Neutrophil (primary cell): ENCODE data around the gene OLA1.

Experiments used
- H3K27ac ChIP-seq: fragments of 200-600 bp; sonication (generic); 2 replicates; pipeline ENCODE4 v1.5.1; 2016; ENCODE audit warnings: mild to moderate bottlenecking, moderate library complexity
- H3K27me3 ChIP-seq: fragments of 200-600 bp; sonication (generic); 2 replicates; pipeline ENCODE4 v1.6.0; 2016; ENCODE audit warnings: mild to moderate bottlenecking
- H3K36me3 ChIP-seq: fragments of 200-600 bp; sonication (generic); 2 replicates; pipeline ENCODE4 v1.5.1; 2017
- H3K4me1 ChIP-seq, 2 experiments: fragments of 200-600 bp in 1 of 2; sonication (generic) in 1 of 2; 1 replicate in 1 of 2; 2 replicates in 1 of 2; pipeline versions ENCODE4 v1.5.1 to v1.6.1; 2013 to 2016; ENCODE audit warnings: low read depth in 1 of 2, low read length in 1 of 2, mild to moderate bottlenecking in 1 of 2, moderate library complexity in 1 of 2; ENCODE audit not compliant: control insufficient read depth in 1 of 2, insufficient read depth in 1 of 2
- H3K4me3 ChIP-seq, 2 experiments: fragments of 200-600 bp in 1 of 2; sonication (generic) in 1 of 2; 1 replicate in 1 of 2; 2 replicates in 1 of 2; pipeline ENCODE4 v1.5.1; 2013 to 2016; ENCODE audit warnings: low read depth in 1 of 2, low read length in 1 of 2, mild to moderate bottlenecking in 1 of 2, moderate library complexity in 1 of 2
- H3K9me3 ChIP-seq: fragments of 200-600 bp; sonication (generic); 2 replicates; pipeline ENCODE4 v1.5.1; 2016
- TF ChIP-seq, protein P1 (sequence below): fragments of 200-600 bp; sonication (generic); IDR thresholded peaks from 2 replicates; pipeline ENCODE4 v1.5.1; 2016; ENCODE audit warnings: antibody characterized with exemption

OLA1 gene

DNA sequence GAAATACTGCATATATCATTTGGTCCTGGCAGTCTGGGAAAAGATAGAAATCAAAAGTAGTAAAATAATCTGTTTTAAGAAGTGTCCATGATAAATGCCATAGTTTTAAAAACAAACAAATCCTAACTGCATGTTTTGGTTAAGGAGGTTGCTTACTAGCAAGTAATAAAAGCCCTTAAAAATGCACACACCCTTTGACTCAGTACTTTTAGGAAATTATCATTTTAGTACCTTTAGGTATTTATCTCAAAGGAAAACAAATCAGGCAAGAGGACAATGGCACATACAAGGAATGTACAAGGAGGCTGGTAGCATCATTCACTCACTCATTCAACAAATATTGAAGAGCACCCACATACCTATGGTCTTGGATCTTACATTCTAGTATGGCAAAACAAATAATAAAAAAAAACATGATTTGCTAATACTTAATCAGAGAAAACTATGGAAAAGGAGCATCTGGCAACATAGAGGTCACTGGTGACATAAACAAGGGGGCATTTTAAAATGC is 67.6 kb downstream of the OLA1 start:
- TF ChIP-seq, protein P1, sequence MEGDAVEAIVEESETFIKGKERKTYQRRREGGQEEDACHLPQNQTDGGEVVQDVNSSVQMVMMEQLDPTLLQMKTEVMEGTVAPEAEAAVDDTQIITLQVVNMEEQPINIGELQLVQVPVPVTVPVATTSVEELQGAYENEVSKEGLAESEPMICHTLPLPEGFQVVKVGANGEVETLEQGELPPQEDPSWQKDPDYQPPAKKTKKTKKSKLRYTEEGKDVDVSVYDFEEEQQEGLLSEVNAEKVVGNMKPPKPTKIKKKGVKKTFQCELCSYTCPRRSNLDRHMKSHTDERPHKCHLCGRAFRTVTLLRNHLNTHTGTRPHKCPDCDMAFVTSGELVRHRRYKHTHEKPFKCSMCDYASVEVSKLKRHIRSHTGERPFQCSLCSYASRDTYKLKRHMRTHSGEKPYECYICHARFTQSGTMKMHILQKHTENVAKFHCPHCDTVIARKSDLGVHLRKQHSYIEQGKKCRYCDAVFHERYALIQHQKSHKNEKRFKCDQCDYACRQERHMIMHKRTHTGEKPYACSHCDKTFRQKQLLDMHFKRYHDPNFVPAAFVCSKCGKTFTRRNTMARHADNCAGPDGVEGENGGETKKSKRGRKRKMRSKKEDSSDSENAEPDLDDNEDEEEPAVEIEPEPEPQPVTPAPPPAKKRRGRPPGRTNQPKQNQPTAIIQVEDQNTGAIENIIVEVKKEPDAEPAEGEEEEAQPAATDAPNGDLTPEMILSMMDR, result no peak
- Histone ChIP-seq H3K4me1 (no peaks in the 10 kb centered on the region), H3K36me3 (no peaks in the 10 kb centered on the region), H3K9me3 (no peaks in the 10 kb centered on the region), H3K4me3 (no peak overlapping the region), H3K27me3 (no peaks in the 10 kb centered on the region), H3K27ac (no peak overlapping the region)

DNA sequence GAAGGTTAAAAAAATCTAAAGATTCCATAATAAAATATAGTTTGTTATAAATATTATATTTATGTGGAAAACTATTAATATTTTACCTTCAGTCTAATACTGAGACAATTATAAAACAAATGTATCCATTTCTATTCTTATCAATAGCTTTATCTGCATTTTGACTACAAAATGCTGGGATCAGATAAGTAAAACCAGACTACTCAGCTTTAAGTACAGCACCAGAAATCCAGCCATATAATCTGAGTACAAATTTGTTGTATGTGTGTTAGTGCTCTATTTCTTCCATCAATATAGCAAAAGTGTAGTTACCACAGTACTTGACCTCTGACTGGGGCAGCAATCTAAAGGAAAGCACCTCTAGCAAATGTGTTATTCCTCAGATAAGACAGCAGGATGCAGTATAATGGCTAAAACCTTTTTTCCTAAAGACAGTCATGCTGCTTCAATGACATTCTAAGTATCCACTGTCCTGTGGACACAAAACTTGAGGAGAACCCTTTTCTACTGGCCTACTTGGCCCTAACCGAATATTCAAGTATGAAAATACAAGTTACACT is 68.1 kb downstream of the OLA1 start:
- Histone ChIP-seq H3K27me3 (no peaks in the 10 kb centered on the region), H3K36me3 (no peaks in the 10 kb centered on the region), H3K27ac (no peak overlapping the region), H3K4me3 (no peak overlapping the region), H3K4me1 (no peaks in the 10 kb centered on the region), H3K9me3 (no peaks in the 10 kb centered on the region)
- TF ChIP-seq, protein P1, result no peak

DNA sequence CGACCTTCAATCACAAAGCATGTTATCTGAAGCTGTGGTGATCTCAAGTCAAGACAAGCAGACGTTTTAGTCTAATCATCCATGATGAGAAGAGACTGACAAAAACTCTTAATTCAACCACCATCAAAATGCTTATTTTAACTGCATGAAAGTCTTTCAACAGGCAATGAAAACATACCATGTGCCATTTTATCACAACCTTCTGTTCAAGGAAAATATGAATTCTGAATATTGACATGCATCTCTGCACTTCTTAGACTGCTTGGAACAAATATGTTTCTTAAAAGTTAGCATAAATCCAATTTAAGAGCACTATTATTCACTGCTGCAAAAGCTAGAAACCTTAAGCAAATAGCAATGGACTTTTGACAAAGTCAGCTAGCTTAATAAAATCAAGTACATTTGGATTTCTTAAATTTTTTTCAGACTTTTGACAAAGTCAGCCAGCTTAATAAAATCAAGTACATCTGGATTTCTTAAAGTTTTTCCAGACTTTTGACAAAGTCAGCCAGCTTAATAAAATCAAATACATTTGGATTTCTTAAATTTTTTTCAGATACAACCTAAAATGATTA is 70.9 kb downstream of the OLA1 start:
- Histone ChIP-seq H3K36me3 (no peaks in the 10 kb centered on the region), H3K27me3 (no peaks in the 10 kb centered on the region), H3K27ac (no peak overlapping the region), H3K4me3 (no peak overlapping the region), H3K4me1 (no peaks in the 10 kb centered on the region), H3K9me3 (no peaks in the 10 kb centered on the region)
- TF ChIP-seq, protein P1, result no peak

DNA sequence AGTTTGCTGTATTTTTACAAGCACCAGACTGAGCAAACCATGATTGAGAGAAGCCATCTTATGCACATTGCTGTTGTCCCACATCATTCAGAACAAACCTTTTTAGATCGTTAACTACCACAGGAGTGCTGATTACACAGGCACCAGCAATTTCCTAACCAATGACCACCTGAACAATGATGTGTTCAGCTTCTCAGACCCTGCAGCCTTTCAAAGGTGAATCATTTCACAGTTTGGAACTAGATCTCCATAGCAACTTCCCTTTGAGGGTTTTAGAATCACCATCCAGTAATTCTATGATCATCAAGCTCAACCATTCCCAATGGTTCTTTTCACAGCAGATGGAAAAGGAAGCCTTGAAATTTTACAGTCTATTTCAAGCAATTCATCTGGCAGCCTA is 71.4 kb downstream of the OLA1 start:
- Histone ChIP-seq H3K27me3 (no peaks in the 10 kb centered on the region), H3K4me3 (no peak overlapping the region), H3K27ac (no peak overlapping the region), H3K9me3 (no peaks in the 10 kb centered on the region), H3K36me3 (no peaks in the 10 kb centered on the region), H3K4me1 (no peaks in the 10 kb centered on the region)
- TF ChIP-seq, protein P1, result no peak

DNA sequence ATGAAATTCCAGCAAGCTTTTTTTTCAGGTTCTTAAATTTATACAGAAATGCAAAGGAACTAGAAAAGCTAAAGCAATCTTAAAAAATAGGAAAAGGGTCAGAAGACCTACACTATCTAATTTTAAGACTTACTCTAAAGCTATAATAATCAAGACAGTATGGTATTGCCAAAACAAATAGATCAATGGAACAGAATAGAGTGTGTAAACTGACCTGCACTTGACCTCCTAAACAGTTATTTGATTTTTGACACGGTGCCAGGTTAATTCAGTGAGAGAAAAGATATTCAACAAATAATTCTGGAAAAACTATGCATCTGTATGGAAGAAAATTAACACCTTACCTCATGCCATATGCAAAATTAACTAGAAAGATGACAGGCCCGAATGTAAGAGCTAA is 73.6 kb downstream of the OLA1 start:
- Histone ChIP-seq H3K4me3 (no peak overlapping the region), H3K27me3 (no peaks in the 10 kb centered on the region), H3K4me1 (no peaks in the 10 kb centered on the region), H3K9me3 (no peaks in the 10 kb centered on the region), H3K36me3 (no peaks in the 10 kb centered on the region), H3K27ac (no peak overlapping the region)
- TF ChIP-seq, protein P1, result no peak
